ELF-1 (cell line): ENCODE results near the gene FOLR2.
"Not testable (repeated sequence)": the region's sequence is repeated elsewhere in the genome, so short reads cannot be mapped to it uniquely, and the experiment has no call there.

ENCODE experiments used
- DNase-seq: peaks from one replicate; pipeline ENCODE4 v3.0.0-alpha.2; 2016; ENCODE audit warnings: low read depth, low spot score

FOLR2 gene

DNA sequence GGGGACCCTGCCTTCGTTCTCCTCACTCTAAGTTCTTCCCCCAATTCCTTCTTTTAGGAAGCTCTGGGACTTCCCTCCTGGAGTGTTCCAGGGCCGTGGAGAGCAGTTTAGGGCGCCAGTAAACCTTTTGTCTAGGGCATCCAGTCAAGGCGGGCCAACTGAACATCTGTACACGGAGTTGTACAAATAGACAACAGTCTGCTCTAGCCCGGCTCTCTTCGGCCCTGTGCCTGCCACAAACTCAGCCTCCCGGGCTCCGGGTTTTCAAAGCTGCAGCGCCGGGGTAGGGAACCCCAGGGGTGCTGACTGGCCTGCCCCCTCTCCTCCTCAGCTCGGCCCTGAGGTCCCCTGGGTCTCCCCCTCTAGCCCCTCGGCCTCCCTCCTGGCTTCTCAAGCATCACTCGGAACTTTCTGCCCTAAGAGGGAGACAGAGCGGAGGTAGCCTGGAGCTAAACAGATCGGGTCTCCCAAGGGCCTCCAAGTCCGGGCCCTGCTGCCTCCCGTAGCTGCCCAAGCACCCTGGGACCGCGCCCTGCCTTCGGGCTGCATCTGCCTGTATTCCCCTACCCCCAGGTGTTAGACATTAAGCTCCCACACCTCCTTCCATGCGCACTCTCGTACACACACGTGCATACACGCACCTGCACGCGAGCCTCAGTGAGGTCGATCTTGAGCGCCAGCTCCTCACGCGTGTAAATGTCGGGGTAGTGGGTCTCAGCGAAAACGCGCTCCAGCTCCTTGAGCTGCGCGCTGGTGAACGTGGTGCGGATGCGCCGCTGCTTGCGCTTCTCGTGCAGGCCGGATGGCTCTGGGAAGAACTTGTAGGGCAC lies 24.1 kb downstream of the FOLR2 start:
- DNase-seq: no peak

DNA sequence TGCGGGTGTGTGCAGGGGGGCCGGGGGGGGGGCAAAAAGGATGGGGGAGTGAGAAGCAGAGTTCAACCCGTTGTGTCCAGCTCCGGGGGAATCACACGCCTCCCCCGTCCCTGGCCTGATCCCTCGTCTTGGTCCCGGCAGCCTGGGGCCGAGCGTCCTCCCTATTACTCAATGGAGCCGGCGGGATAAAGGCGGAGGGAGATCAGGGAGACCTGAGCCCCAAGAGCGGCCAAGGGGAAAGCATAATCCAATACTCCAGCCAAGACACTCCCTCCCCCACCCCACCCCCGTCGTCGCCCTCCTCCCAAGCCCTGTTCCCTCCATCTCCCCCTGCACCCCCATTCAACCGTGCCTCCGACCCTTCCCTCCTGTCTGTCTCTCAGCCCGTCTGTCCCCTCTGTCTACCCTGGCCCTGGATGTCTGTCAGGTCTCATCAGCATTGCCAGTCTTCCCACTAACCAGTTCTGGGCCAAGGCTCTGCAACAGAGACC lies 24.7 kb downstream of the FOLR2 start:
- no peak for DNase-seq

- DNase-seq: no peak
Observed at GRCh38 chr11:72242141-72242540, 25.5 kb downstream of the FOLR2 start.

GRCh38 chr11:72243173-72244059 lies 26.8 kb downstream of the FOLR2 start:
- DNase-seq: no peak

GRCh38 chr11:72244060-72244360 lies 27.4 kb downstream of the FOLR2 start, which contains the start of gene PHOX2A:
TSS of gene PHOX2A (minus strand) at chr11:72244176. CDS start at chr11:72244004, 172 bp downstream.
- no peak for DNase-seq

GRCh38 chr11:72244361-72245262 lies 28.0 kb downstream of the FOLR2 start:
- DNase-seq: no peak

DNA sequence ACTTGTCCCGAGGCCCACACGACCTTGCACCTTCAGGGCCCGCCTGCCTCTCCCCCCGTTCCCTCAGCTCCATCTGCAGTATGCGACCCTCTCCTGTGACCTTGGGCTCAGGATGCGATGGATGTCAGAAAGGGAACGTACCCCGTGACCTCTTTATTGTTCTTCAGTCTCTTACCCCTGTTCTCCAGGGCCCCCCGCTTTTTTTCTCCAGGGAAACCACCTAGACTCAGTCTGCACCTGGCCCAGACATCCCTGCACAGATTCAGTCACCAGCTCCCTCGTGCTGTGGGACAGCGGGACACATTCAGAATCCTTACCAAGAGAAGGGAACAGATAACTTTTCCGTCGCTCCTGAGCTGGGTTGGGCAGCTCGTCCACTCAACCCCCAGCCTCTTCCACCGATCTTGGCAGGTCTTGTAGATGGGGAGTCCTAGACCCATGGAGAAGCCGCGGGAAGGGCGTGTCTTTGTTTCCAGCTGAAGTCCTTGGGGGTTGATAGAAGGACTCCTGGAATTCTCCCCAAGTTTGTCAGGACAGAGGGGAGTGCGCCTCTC lies 28.7 kb downstream of the FOLR2 start:
- DNase-seq: no peak

- no peak for DNase-seq
Observed at GRCh38 chr11:72247584-72247983, 31.0 kb downstream of the FOLR2 start.

- DNase-seq: no peak
Observed at GRCh38 chr11:72249961-72250360, 33.4 kb downstream of the FOLR2 start.

DNA sequence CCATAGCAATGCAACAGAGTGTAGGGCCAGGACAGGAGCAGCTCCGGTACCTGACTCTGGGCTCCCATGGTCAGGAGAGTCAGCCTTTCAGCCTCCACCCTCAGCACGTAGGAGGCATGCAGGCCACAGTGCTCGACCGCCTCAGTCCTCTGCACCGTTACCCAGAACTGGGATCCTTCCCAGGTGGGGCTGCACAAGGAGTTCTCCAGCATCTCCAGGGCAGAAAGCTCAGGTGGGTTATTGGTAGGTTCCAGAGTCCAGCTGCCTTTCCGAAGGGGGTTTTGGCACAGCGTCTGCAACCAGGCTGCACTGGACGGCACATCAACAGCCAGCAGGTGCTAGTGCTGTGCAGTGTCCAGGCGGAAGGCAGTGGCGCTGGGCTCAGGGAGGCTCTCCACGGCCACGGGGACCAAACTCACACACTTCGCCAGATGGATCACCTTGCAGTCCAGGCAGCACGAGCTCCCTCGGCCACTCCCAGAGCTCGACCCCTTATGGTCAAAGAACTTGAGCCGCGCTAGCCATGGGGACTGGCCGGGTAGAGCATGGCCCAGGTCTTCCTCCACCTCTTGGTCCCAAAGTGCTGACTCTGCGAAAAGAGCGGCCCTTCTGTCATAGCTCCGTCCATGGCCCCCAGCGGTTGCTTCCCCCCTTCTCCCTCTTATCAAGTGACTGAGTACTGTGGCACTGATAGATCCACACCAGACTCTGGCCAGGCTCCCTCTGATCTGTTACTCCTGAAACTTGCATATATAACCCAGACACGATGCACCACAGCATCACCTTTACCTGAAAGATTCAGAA lies 34.3 kb downstream of the FOLR2 start:
- no peak for DNase-seq

DNA sequence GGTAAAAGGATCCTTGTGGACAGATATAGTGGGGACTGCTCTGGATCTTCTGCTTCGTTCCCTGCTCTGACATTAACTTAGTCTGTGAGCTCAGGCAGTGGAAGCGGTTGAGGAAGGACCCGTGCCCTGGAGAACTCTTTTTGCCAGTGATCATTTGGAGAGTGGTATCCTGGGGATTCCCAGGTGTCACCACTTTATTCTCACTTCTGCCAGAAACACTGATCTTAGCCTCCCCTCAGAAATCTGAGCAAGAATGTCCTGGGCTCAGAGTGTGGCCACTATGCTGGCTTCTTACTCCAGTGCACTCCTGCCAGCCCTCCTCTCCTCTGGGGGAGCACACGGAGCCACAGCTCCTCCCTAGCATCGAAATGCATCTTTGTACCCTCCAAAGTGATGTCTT lies 35.0 kb downstream of the FOLR2 start:
- DNase-seq: no peak

GRCh38 chr11:72253392-72253791 lies 36.8 kb downstream of the FOLR2 start:
- no peak for DNase-seq

GRCh38 chr11:72254299-72254993 lies 37.9 kb downstream of the FOLR2 start:
- DNase-seq: no peak

DNA sequence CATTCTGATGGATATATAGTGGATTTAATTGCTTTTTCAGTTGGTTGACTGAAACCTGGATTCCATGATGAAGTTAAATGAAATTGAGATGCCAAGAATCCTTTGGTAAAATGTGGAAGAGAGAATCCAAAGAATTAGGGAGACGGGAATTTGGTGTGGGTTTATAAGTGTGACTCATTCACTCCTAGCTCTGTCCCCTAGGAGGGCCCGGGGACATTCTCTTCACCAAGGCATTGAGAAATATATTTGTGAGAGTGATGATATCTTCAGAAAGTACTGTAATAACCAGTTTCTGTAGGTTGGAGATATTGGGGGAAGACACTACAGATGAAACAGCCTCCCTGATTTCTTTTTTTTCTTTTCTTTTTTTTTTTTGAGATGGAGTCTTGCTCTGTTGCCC lies 41.0 kb downstream of the FOLR2 start:
- no peak for DNase-seq

DNA sequence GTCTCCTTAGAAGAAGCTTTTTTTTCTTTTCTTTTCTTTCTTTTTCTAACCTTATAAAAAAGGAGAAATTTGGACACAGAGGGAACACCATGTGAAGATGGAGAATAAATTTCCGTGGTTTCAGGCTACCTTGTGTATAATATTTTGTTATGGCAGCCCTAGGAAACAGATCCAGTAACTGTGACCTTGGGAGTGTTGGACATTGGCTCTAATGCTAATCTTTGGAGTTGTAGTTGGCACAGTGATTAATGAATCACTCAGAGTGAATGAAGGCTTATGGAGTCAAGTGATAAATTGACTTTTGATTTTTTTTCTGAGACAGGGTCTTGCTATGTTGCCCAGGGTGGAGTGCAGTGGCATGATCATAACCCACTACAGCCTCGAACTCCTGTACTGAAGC lies 42.9 kb downstream of the FOLR2 start:
- no peak for DNase-seq

GRCh38 chr11:72260574-72260973 lies 44.0 kb downstream of the FOLR2 start:
- DNase-seq: no peak

GRCh38 chr11:72263361-72263760 lies 46.8 kb downstream of the FOLR2 start:
- no peak for DNase-seq

GRCh38 chr11:72265951-72266350 lies 49.4 kb downstream of the FOLR2 start:
- DNase-seq: no peak

DNA sequence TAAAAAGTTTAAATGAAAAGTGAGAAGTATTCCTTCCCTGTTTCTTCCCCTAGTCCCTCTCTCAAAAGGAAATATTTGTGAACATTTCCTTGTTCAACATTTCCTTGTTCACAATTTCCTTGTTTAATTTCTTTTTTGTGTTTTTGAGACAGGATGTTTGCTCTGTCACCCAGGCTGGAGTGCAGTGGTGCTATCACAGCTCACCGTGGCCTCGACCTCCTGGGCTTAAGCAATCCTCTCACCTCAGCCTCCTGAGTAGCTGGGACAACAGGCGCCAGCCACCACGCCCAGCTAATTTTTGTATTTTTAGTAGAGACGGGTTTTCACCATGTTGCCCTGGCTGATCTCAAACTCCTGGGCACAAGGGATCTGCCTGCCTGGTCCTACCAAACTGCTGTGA lies 50.4 kb downstream of the FOLR2 start:
- DNase-seq: not testable (repeated sequence)
